Peyer's patch (tissue), 4 donors: ENCODE measurements around the gene HPCAL1.

Experiments used
- POLR2A ChIP-seq, 2 donors: fragments of 450-650 bp; IDR thresholded peaks; one replicate each; pipeline ENCODE4 v1.5.1; 2017; ENCODE audit warnings: antibody characterized with exemption in 2 of 2, mild to moderate bottlenecking in 2 of 2, moderate library complexity in 2 of 2
- TF ChIP-seq, protein P1 (sequence below), 6 experiments: fragments of 450-650 bp in 4 of 6; fragments of 200-600 bp in 2 of 6; sonication (generic) in 1 of 6; IDR thresholded peaks; one replicate each; pipeline ENCODE4 v1.5.1; 2017 to 2019; ENCODE audit warnings: antibody characterized with exemption in 6 of 6, mild to moderate bottlenecking in 3 of 6, moderate library complexity in 1 of 6

DNA sequence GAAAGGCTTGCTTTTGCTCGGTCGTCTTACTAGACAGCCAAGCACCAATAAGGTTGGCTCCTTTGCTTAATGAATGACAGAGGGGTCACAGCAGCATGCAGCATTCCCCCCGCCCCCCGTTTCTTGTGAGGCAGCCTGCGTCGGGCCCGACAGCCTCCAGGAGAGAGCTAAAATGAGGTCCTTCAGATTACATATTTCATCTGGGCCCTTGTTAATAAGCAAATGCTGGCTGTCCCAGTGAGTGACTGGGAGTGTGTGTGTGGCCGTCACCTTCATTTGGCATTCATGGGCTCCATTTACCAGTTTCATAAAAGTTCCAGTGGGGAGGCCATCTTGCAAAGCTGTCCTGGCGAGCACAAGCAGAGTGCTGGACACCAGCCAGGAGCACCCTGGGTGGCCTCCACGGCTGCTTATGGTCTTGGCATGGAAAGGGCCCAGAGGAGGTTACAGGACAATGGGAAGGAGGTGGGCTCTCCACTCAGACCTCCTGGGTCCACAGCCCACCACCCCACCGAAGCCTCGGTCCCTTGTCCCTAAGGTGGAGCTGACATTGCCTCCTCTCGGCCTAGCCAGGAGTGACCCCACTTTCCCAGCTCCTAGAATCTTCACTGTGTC lies 108.2 kb downstream of the HPCAL1 start:
- TF ChIP-seq POLR2A (IDR thresholded peaks at IDR 0.05), result no peak
- TF ChIP-seq, protein P1, sequence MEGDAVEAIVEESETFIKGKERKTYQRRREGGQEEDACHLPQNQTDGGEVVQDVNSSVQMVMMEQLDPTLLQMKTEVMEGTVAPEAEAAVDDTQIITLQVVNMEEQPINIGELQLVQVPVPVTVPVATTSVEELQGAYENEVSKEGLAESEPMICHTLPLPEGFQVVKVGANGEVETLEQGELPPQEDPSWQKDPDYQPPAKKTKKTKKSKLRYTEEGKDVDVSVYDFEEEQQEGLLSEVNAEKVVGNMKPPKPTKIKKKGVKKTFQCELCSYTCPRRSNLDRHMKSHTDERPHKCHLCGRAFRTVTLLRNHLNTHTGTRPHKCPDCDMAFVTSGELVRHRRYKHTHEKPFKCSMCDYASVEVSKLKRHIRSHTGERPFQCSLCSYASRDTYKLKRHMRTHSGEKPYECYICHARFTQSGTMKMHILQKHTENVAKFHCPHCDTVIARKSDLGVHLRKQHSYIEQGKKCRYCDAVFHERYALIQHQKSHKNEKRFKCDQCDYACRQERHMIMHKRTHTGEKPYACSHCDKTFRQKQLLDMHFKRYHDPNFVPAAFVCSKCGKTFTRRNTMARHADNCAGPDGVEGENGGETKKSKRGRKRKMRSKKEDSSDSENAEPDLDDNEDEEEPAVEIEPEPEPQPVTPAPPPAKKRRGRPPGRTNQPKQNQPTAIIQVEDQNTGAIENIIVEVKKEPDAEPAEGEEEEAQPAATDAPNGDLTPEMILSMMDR (IDR thresholded peaks at IDR 0.05), result no peak
